ENCODE data around the gene ROBO2.

- TF ChIP-seq, protein P1, sequence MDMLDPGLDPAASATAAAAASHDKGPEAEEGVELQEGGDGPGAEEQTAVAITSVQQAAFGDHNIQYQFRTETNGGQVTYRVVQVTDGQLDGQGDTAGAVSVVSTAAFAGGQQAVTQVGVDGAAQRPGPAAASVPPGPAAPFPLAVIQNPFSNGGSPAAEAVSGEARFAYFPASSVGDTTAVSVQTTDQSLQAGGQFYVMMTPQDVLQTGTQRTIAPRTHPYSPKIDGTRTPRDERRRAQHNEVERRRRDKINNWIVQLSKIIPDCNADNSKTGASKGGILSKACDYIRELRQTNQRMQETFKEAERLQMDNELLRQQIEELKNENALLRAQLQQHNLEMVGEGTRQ (IDR thresholded peaks at IDR 0.05; ENCODE audit: borderline replicate concordance, low read depth, low read length), result no peak
- no peak for TF ChIP-seq JUND (IDR thresholded peaks at IDR 0.05; ENCODE audit: low read depth, low read length)
- TF ChIP-seq KAT2A (conservative IDR thresholded peaks at IDR 0.05; ENCODE audit: control insufficient read depth, low read depth, low read length), result no peak
- TF ChIP-seq POLR2A (IDR thresholded peaks at IDR 0.05; ENCODE audit: low read depth, low read length), result no peak
- no peak for TF ChIP-seq NR2F1 (conservative IDR thresholded peaks at IDR 0.05)
- TF ChIP-seq, protein P2, sequence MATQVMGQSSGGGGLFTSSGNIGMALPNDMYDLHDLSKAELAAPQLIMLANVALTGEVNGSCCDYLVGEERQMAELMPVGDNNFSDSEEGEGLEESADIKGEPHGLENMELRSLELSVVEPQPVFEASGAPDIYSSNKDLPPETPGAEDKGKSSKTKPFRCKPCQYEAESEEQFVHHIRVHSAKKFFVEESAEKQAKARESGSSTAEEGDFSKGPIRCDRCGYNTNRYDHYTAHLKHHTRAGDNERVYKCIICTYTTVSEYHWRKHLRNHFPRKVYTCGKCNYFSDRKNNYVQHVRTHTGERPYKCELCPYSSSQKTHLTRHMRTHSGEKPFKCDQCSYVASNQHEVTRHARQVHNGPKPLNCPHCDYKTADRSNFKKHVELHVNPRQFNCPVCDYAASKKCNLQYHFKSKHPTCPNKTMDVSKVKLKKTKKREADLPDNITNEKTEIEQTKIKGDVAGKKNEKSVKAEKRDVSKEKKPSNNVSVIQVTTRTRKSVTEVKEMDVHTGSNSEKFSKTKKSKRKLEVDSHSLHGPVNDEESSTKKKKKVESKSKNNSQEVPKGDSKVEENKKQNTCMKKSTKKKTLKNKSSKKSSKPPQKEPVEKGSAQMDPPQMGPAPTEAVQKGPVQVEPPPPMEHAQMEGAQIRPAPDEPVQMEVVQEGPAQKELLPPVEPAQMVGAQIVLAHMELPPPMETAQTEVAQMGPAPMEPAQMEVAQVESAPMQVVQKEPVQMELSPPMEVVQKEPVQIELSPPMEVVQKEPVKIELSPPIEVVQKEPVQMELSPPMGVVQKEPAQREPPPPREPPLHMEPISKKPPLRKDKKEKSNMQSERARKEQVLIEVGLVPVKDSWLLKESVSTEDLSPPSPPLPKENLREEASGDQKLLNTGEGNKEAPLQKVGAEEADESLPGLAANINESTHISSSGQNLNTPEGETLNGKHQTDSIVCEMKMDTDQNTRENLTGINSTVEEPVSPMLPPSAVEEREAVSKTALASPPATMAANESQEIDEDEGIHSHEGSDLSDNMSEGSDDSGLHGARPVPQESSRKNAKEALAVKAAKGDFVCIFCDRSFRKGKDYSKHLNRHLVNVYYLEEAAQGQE (IDR thresholded peaks at IDR 0.05; ENCODE audit: low read depth, low read length), result no peak
- TF ChIP-seq EP300 (IDR thresholded peaks at IDR 0.05; ENCODE audit: borderline replicate concordance in 1 of 2, control insufficient read depth in 1 of 2, low read depth in 2 of 2, low read length in 2 of 2), result no peak
- TF ChIP-seq SMAD1 (IDR thresholded peaks at IDR 0.05; ENCODE audit: low read depth, partially characterized antibody), result no peak
- no peak for TF ChIP-seq NFIC (IDR thresholded peaks at IDR 0.05; ENCODE audit: low read depth, low read length)
- no peak for TF ChIP-seq GABPA (IDR thresholded peaks at IDR 0.05; ENCODE audit: low read depth)
- TF ChIP-seq ATF2 (IDR thresholded peaks at IDR 0.05; ENCODE audit: low read length), result no peak
Measured at GRCh38 chr3:77325280-77325679, 285.4 kb downstream of the ROBO2 start.

All from GM12878 (cell line).